K562 (cell line): ENCODE measurements around the gene SPECC1L. TPM values are rescaled to one million over a fixed set of nuclear protein-coding genes. Genes with fewer than 3 reads are reported as not detected.

Experiments
- ATAC-seq: fragments of 200-7000 bp; cut with Tn5 transposase; 3 replicates; pipeline ENCODE4 v1.9.1; 2020; ENCODE audit warnings: moderate library complexity
- BruUV-seq: library from RNA; stranded (reverse); fragments of 400-500 nt; replicated peaks from 2 replicates; lab custom pipeline; 2021; lab: Mats Ljungman, UMichigan
- CTCF ChIA-PET: fragments of 300-600 bp; formaldehyde crosslinking; extraction: SDS; loops from one replicate; lab custom pipeline; 2021; ENCODE audit warnings: low intra/inter-chr PET ratio; lab: Yijun Ruan, JAX
- POLR2A ChIA-PET: fragments of 300-600, 350-650 bp; sonication (Branson Sonifier 250); formaldehyde crosslinking; extraction: SDS; loops from one replicate; lab custom pipeline; 2021; ENCODE audit warnings: antibody characterized with exemption, inconsistent platforms; lab: Yijun Ruan, JAX
- DNase-seq, 4 experiments: peaks; one replicate each; pipeline versions ENCODE4 v3.0.0 to v3.0.0-alpha.2; 2011 to 2018; ENCODE audit warnings: low spot score in 3 of 4, mixed read lengths in 3 of 4; ENCODE audit errors: extremely low read depth in 1 of 4
- FAIRE-seq: peaks from 2 replicates; lab custom pipeline; 2011; peaks lifted over from hg19 to GRCh38; lab: Jason Lieb, UNC
- H2AFZ ChIP-seq: 2 replicates; pipeline ENCODE4 v1.6.0; 2011; ENCODE audit warnings: low read depth, low read length, control low read depth, inconsistent platforms
- H3K27ac ChIP-seq: fragments of 200-600 bp; 3 replicates; pipeline ENCODE4 v1.8.0; 2011; ENCODE audit warnings: low read depth, mild to moderate bottlenecking, control low read depth, inconsistent platforms, low read length, moderate library complexity, mixed read lengths; ENCODE audit errors: extremely low read depth
- H3K27me3 ChIP-seq, 2 experiments: fragments of 300-600 bp in 1 of 2; 2 replicates in 1 of 2; 3 replicates in 1 of 2; pipeline versions ENCODE4 v1.6.0 to v1.8.0; 2011; ENCODE audit warnings: inconsistent platforms in 2 of 2, low read length in 2 of 2, mild to moderate bottlenecking in 1 of 2, mixed read lengths in 1 of 2, moderate library complexity in 1 of 2; ENCODE audit not compliant: control insufficient read depth in 2 of 2, insufficient read depth in 2 of 2
- H3K36me3 ChIP-seq: fragments of 300-600 bp; 3 replicates; pipeline ENCODE4 v1.8.0; 2011; ENCODE audit warnings: mild to moderate bottlenecking, low read length, inconsistent platforms; ENCODE audit not compliant: control insufficient read depth, insufficient read depth
- H3K4me1 ChIP-seq, 2 experiments: fragments of 200-600 bp in 1 of 2; replicated peaks in 1 of 2; 2 replicates in 1 of 2; 3 replicates in 1 of 2; pipeline versions ENCODE4 v1.5.1 to v1.8.0; 2011; ENCODE audit warnings: inconsistent platforms in 2 of 2, low read length in 2 of 2, mild to moderate bottlenecking in 1 of 2, mixed read lengths in 1 of 2, moderate library complexity in 1 of 2; ENCODE audit not compliant: control insufficient read depth in 2 of 2, insufficient read depth in 2 of 2
- H3K4me2 ChIP-seq: 2 replicates; pipeline ENCODE4 v1.6.1; 2011; ENCODE audit warnings: low read length, control low read depth, inconsistent platforms, mixed read lengths; ENCODE audit not compliant: insufficient read depth
- H3K4me3 ChIP-seq: fragments of 200-600 bp; sonication (generic), shearing (Covaris generic); 2 replicates; pipeline ENCODE4 v1.5.1; 2016; ENCODE audit warnings: control low read depth, inconsistent platforms
- H3K79me2 ChIP-seq: fragments of 200-600 bp; 3 replicates; pipeline ENCODE4 v1.8.0; 2011; ENCODE audit warnings: low read length, inconsistent platforms; ENCODE audit not compliant: control insufficient read depth, insufficient read depth
- H3K9ac ChIP-seq, 2 experiments: 2 replicates each; pipeline versions ENCODE4 v1.6.0 to v1.6.1; 2011; ENCODE audit warnings: low read depth in 2 of 2, low read length in 2 of 2, control low read depth in 1 of 2, inconsistent platforms in 1 of 2, mild to moderate bottlenecking in 1 of 2, mixed read lengths in 1 of 2; ENCODE audit not compliant: insufficient read depth in 1 of 2
- H3K9me1 ChIP-seq: one replicate; pipeline ENCODE4 v1.6.0; 2011; ENCODE audit warnings: inconsistent platforms, mild to moderate bottlenecking, low read length, moderate library complexity; ENCODE audit not compliant: control insufficient read depth, insufficient read depth
- H3K9me3 ChIP-seq: replicated peaks from 2 replicates; pipeline ENCODE4 v1.5.1; 2011; ENCODE audit warnings: low read depth, low read length, inconsistent platforms; ENCODE audit not compliant: control insufficient read depth, insufficient read depth
- H4K20me1 ChIP-seq: replicated peaks from 2 replicates; pipeline ENCODE4 v1.6.1; 2011; ENCODE audit warnings: low read length, inconsistent platforms, mixed read lengths; ENCODE audit not compliant: control insufficient read depth, insufficient read depth
- C11orf30 ChIP-seq: fragments of 450-650 bp; IDR thresholded peaks from 2 replicates; pipeline ENCODE4 v1.6.1; 2016; ENCODE audit warnings: low read depth, mild to moderate bottlenecking
- CC2D1A ChIP-seq: fragments of 450-650 bp; IDR thresholded peaks from 2 replicates; pipeline ENCODE4 v1.6.1; 2017; ENCODE audit warnings: mild to moderate bottlenecking
- MAZ ChIP-seq, 2 experiments: fragments of 450-650 bp in 1 of 2; sonication (generic) in 1 of 2; formaldehyde crosslinking; IDR thresholded peaks in 1 of 2; conservative IDR thresholded peaks in 1 of 2; 2 replicates each; pipeline versions ENCODE4 v1.4.0 to v1.5.0; 2020; ENCODE audit warnings: mild to moderate bottlenecking in 1 of 2, missing genetic modification reagents in 1 of 2
- MCM7 ChIP-seq, 2 experiments: fragments of 450-650 bp; IDR thresholded peaks; 2 replicates each; pipeline ENCODE4 v1.6.1; 2016 to 2018
- NFIX ChIP-seq: fragments of 250-450 bp; sonication (Bioruptor Pico); IDR thresholded peaks from 2 replicates; pipeline ENCODE4 v1.4.0; 2020; ENCODE audit warnings: low read depth, mild to moderate bottlenecking, moderate library complexity
- PHB ChIP-seq: fragments of 250-450 bp; sonication (Bioruptor Pico); IDR thresholded peaks from 2 replicates; pipeline ENCODE4 v1.5.0; 2021
- SMAD4 ChIP-seq: fragments of 250-450 bp; sonication (Bioruptor Pico); conservative IDR thresholded peaks from 2 replicates; pipeline ENCODE4 v1.8.0; 2021; ENCODE audit warnings: inconsistent platforms, mild to moderate bottlenecking, moderate library complexity
- ZBTB1 ChIP-seq: sonication (generic); formaldehyde crosslinking; IDR thresholded peaks from 2 replicates; pipeline ENCODE4 v1.8.1; 2023; ENCODE audit warnings: missing genetic modification reagents, low read depth, mild to moderate bottlenecking, borderline replicate concordance
- WGBS: fragments of 100-300 bp; shearing (Covaris generic); methylation state at CpG from one replicate; pipeline ENCODE4 v1.1.6; 2016; ENCODE audit warnings: low coverage, mixed read lengths; ENCODE audit not compliant: insufficient coverage; ENCODE audit errors: missing lambda C conversion rate; 5-methylcytosine and 5-hydroxymethylcytosine counted together
- in situ Hi-C: fragments of 300-500 bp; cut with MboI; formaldehyde crosslinking; loops from 4 replicates; pipeline ENCODE4 v1.15.0; 2018; ENCODE audit warnings: inconsistent platforms, mixed read lengths
- intact Hi-C: fragments of 100-400 bp; cut with micrococcal nuclease; formaldehyde crosslinking; loops from 2 replicates; pipeline ENCODE4 v1.14.2; 2022
- polyA plus RNA-seq, 8 experiments: library from polyadenylated mRNA; depleted of rRNA in 4 of 8; stranded (reverse) in 5 of 8; unstranded in 3 of 8; fragments of >200 nt; fragmentation: Nextera tagmentation in 2 of 8; fragmentation: Illumina TruSeq in 1 of 8; extraction: Ambion mirVana in 2 of 8; extraction: Trizol in 1 of 8; gene quantifications; 2 replicates each; pipeline versions ENCODE4 v1.2.1 to v1.2.3, GENCODE V29; 2011 to 2014; ENCODE audit warnings: inconsistent platforms in 1 of 8, missing spikeins in 1 of 8
- total RNA-seq, 7 experiments: library from RNA; depleted of rRNA in 6 of 7; stranded (reverse); fragments of >200 nt in 6 of 7; fragmentation: Illumina TruSeq in 2 of 7; extraction: Trizol in 2 of 7; gene quantifications; 2 replicates each; pipeline versions ENCODE4 v1.2.1 to v1.2.3, GENCODE V29; 2011 to 2021; ENCODE audit warnings: low replicate concordance in 1 of 7
- TF ChIP-seq, protein P1 (sequence below): fragments of 450-650 bp; IDR thresholded peaks from 2 replicates; pipeline ENCODE4 v1.6.1; 2016; ENCODE audit warnings: mild to moderate bottlenecking, moderate library complexity

The SPECC1L gene
- total and polyA plus RNA-seq, 9 of the 15 experiments (the other 6 are each of a cell fraction or from before 2014, with no cell fraction given) = 1.4 to 27.9 (median 14.5) TPM

DNA sequence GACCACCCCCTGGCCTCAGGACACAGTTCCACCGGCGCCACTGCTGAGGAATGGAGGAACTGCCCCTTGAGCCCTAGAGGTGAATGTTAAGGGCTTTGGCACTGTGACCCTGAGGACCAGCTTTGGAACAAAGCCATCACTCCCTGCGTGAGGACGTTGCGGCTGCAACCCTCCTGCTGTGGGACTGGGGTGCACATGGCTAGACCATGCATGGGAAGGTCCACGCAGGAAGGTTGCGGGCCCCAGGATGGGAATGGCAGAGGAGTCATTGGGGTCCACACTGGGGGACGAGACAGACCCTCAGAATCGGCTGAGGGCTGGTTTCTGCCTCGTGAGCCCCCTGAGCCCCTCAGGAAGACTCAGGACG lies 150.3 kb downstream of the SPECC1L start:
- Histone ChIP-seq H3K36me3 (peaks cover under 1% of the 10 kb centered on the region; the same call in 1 of the 3 replicates), H3K4me1 (peaks cover 0 to 27% of the 10 kb centered on the region in 2 experiments; a peak in 2 of 5 replicates), H3K27ac (no peak overlapping the region), H3K79me2 (no peaks in the 10 kb centered on the region)
- intact Hi-C loops = loop anchor here (5.0 kb wide), 2 partner anchors 66 to 81 kb away; no protein-coding TSS in a partner anchor
- POLR2A ChIA-PET = interaction anchor here (1.0 to 1.1 kb wide), 2 partner anchors 12 to 46 kb away, joined by 3 read pairs; no protein-coding TSS in a partner anchor
- no peak for ATAC-seq
- TF ChIP-seq NFIX (no peak), C11orf30 (no peak), MAZ (CRISPR knock-in tag; conservative IDR thresholded peaks at IDR 0.05 in 1 of 2, IDR thresholded peaks at IDR 0.05 in 1 of 2) (no peak), CC2D1A (no peak), PHB (no peak), SMAD4 (CRISPR knock-in tag) (no peak), ZBTB1 (CRISPR knock-in tag) (no peak), MCM7 (IDR thresholded peaks at IDR 0.05) (no peak)
- TF ChIP-seq, protein P1, sequence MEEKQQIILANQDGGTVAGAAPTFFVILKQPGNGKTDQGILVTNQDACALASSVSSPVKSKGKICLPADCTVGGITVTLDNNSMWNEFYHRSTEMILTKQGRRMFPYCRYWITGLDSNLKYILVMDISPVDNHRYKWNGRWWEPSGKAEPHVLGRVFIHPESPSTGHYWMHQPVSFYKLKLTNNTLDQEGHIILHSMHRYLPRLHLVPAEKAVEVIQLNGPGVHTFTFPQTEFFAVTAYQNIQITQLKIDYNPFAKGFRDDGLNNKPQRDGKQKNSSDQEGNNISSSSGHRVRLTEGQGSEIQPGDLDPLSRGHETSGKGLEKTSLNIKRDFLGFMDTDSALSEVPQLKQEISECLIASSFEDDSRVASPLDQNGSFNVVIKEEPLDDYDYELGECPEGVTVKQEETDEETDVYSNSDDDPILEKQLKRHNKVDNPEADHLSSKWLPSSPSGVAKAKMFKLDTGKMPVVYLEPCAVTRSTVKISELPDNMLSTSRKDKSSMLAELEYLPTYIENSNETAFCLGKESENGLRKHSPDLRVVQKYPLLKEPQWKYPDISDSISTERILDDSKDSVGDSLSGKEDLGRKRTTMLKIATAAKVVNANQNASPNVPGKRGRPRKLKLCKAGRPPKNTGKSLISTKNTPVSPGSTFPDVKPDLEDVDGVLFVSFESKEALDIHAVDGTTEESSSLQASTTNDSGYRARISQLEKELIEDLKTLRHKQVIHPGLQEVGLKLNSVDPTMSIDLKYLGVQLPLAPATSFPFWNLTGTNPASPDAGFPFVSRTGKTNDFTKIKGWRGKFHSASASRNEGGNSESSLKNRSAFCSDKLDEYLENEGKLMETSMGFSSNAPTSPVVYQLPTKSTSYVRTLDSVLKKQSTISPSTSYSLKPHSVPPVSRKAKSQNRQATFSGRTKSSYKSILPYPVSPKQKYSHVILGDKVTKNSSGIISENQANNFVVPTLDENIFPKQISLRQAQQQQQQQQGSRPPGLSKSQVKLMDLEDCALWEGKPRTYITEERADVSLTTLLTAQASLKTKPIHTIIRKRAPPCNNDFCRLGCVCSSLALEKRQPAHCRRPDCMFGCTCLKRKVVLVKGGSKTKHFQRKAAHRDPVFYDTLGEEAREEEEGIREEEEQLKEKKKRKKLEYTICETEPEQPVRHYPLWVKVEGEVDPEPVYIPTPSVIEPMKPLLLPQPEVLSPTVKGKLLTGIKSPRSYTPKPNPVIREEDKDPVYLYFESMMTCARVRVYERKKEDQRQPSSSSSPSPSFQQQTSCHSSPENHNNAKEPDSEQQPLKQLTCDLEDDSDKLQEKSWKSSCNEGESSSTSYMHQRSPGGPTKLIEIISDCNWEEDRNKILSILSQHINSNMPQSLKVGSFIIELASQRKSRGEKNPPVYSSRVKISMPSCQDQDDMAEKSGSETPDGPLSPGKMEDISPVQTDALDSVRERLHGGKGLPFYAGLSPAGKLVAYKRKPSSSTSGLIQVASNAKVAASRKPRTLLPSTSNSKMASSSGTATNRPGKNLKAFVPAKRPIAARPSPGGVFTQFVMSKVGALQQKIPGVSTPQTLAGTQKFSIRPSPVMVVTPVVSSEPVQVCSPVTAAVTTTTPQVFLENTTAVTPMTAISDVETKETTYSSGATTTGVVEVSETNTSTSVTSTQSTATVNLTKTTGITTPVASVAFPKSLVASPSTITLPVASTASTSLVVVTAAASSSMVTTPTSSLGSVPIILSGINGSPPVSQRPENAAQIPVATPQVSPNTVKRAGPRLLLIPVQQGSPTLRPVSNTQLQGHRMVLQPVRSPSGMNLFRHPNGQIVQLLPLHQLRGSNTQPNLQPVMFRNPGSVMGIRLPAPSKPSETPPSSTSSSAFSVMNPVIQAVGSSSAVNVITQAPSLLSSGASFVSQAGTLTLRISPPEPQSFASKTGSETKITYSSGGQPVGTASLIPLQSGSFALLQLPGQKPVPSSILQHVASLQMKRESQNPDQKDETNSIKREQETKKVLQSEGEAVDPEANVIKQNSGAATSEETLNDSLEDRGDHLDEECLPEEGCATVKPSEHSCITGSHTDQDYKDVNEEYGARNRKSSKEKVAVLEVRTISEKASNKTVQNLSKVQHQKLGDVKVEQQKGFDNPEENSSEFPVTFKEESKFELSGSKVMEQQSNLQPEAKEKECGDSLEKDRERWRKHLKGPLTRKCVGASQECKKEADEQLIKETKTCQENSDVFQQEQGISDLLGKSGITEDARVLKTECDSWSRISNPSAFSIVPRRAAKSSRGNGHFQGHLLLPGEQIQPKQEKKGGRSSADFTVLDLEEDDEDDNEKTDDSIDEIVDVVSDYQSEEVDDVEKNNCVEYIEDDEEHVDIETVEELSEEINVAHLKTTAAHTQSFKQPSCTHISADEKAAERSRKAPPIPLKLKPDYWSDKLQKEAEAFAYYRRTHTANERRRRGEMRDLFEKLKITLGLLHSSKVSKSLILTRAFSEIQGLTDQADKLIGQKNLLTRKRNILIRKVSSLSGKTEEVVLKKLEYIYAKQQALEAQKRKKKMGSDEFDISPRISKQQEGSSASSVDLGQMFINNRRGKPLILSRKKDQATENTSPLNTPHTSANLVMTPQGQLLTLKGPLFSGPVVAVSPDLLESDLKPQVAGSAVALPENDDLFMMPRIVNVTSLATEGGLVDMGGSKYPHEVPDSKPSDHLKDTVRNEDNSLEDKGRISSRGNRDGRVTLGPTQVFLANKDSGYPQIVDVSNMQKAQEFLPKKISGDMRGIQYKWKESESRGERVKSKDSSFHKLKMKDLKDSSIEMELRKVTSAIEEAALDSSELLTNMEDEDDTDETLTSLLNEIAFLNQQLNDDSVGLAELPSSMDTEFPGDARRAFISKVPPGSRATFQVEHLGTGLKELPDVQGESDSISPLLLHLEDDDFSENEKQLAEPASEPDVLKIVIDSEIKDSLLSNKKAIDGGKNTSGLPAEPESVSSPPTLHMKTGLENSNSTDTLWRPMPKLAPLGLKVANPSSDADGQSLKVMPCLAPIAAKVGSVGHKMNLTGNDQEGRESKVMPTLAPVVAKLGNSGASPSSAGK = no peak
- TF ChIP-seq, all 486 proteins: peak for 0
- FAIRE-seq (no peak), DNase-seq (no peak)
- BruUV-seq = no TSS peak
- Histone ChIP-seq H3K9ac (no peak overlapping the region), H3K9me3 (no peaks in the 10 kb centered on the region), H2AFZ (no peak overlapping the region), H3K4me2 (no peak overlapping the region), H3K9me1 (no peaks in the 10 kb centered on the region), H3K27me3 (peaks cover 0 to 12% of the 10 kb centered on the region in 2 experiments; a peak in 3 of 5 replicates), H4K20me1 (peaks cover 10% of the 10 kb centered on the region), H3K4me3 (no peak overlapping the region)
- WGBS = 11% methylated on average over 7 of the region's 11 CpGs
- CTCF ChIA-PET = interaction anchor here (0.6 to 1.7 kb wide), 3 partner anchors 82 to 354 kb away, joined by 3 to 7 read pairs (median 3); no protein-coding TSS in a partner anchor
- in situ Hi-C loops = no loop called here
